ENCODE measurements around the gene KRTAP10-10. TPM values are rescaled to one million over a fixed set of nuclear protein-coding genes. Genes with fewer than 3 reads are reported as not detected.
"Not testable (repeated sequence)": the region's sequence is repeated elsewhere in the genome, so short reads cannot be mapped to it uniquely, and the experiment has no call there.

KRTAP10-10 gene
- total RNA-seq, 1 donor from 2014 or later, result not detected

DNA sequence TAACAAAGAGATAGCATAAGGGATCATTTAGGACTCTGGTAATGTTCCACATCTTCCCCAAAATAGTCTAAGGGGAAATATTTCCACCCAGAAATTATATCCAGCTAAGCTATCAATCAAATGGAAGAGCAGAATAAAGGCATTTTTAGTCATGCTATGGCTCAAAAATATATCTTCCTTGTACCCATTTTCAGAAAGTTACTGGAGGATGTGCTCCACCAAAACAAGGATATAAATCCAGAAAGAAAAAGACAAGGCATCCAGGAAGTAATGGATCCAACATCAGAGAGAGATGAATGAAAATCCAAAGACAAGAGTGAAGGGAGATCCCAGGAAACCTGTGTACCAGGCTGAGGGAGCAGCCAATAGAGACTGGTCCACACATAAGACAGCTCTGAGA, 28.0 kb upstream of the KRTAP10-10 start:
- Histone ChIP-seq H3K4me1 (ENCODE audit: insufficient read depth, low read length) (no peaks in the 10 kb centered on the region), H3K79me2 (ENCODE audit: insufficient read depth, low read length) (no peaks in the 10 kb centered on the region), H3K9me3 (ENCODE audit: insufficient read depth, low read depth, low read length) (peaks cover 9% of the 10 kb centered on the region), H3K4me3 (ENCODE audit: insufficient read depth, low read depth, low read length) (no peak overlapping the region), H3K9ac (ENCODE audit: low read length) (no peak overlapping the region), H3K36me3 (ENCODE audit: insufficient read depth, low read length) (no peaks in the 10 kb centered on the region), H4K20me1 (ENCODE audit: insufficient read depth, low read length) (no peaks in the 10 kb centered on the region), H3K4me2 (ENCODE audit: low read length) (no peak overlapping the region), H3K27ac (ENCODE audit: low read depth, low read length) (no peak overlapping the region), H2AFZ (ENCODE audit: low read depth, low read length) (no peak overlapping the region), H3K27me3 (ENCODE audit: insufficient read depth, low read length) (no peaks in the 10 kb centered on the region)
- Mint-ChIP-seq H3K36me3 (ENCODE audit: low read depth, unreplicated experiment) (peaks cover 2% of the 10 kb centered on the region), H3K4me3 (ENCODE audit: unreplicated experiment) (no peak overlapping the region), H3K27me3 (ENCODE audit: low read depth, unreplicated experiment) (peaks cover 17% of the 10 kb centered on the region), H3K9me3 (ENCODE audit: unreplicated experiment) (peaks cover 32% of the 10 kb centered on the region), H3K4me1 (ENCODE audit: low read depth, unreplicated experiment) (no peaks in the 10 kb centered on the region), H3K27ac (ENCODE audit: unreplicated experiment) (no peak overlapping the region)
- no peak for TF ChIP-seq EZH2 (IDR thresholded peaks at IDR 0.05; ENCODE audit: insufficient read depth, low read length)
- FAIRE-seq, result no peak
- no peak for DNase-seq (ENCODE audit: low read depth)

DNA sequence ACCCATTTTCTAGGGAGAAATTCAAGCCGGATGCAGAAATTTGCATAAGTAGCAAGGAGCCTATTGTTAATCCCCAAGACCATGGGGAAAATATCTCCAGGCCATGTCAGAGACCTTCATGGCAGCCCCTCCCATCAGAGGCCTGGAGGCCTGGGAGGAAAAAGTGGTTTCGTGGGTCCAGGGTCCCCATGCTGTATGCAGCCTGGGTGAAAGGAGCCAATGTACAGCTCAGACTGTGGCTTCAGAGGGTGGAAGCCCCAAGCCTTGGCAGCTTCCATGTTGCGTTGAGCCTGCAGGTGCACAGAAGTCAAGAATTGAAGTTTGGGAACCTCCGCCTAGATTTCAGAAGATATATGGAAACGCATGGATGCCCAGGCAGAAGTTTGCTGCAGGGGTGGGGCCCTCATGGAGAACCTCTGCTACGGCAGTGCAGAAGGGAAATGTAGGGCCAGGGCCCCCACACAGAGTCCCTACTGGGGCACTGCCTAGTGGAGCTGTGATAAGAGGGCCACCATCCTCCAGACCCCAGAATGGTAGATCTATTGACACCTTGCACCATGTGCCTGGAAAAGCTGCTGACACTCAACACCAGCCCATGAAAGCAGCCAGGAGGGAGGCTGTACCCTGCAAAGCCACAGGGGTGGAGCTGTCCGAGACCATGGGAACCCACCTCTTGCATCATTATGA, 26.9 kb upstream of the KRTAP10-10 start:
- not testable (repeated sequence) for H3K36me3 Mint-ChIP-seq (ENCODE audit: low read depth, unreplicated experiment); H3K9me3 ChIP-seq (ENCODE audit: insufficient read depth, low read depth, low read length); H4K20me1 ChIP-seq (ENCODE audit: insufficient read depth, low read length); H3K4me1 Mint-ChIP-seq (ENCODE audit: low read depth, unreplicated experiment); H2AFZ ChIP-seq (ENCODE audit: low read depth, low read length); H3K27ac Mint-ChIP-seq (ENCODE audit: unreplicated experiment); H3K27ac ChIP-seq (ENCODE audit: low read depth, low read length); H3K4me2 ChIP-seq (ENCODE audit: low read length); H3K9ac ChIP-seq (ENCODE audit: low read length); FAIRE-seq; H3K4me3 Mint-ChIP-seq (ENCODE audit: unreplicated experiment); H3K79me2 ChIP-seq (ENCODE audit: insufficient read depth, low read length); H3K4me1 ChIP-seq (ENCODE audit: insufficient read depth, low read length); H3K27me3 ChIP-seq (ENCODE audit: insufficient read depth, low read length); DNase-seq (ENCODE audit: low read depth); H3K36me3 ChIP-seq (ENCODE audit: insufficient read depth, low read length); H3K4me3 ChIP-seq (ENCODE audit: insufficient read depth, low read depth, low read length)
- Mint-ChIP-seq H3K9me3 (ENCODE audit: unreplicated experiment) (peaks cover 27% of the 10 kb centered on the region), H3K27me3 (ENCODE audit: low read depth, unreplicated experiment) (peaks cover 16% of the 10 kb centered on the region)

DNA sequence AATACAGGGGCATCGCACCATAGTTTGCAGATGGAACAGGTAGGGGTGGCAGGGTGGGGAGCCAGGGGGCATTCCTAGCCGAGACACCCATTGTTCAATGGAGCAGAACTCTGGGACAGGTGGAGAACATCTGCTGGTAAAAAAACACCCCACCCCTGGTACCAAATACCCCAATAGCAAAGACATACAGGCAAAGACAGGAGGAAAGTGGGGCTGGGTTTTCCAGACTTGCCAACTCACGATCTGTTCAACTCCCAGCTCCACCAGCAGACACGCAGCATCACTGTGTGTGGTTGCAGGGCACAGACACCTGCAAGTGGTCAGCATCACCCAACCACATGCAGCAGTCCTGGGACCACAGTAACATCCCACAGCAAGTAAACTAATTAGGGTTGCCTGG, 25.6 kb upstream of the KRTAP10-10 start:
- Histone ChIP-seq H3K4me3 (ENCODE audit: insufficient read depth, low read depth, low read length) (no peak overlapping the region), H3K9me3 (ENCODE audit: insufficient read depth, low read depth, low read length) (peaks cover 9% of the 10 kb centered on the region), H3K27me3 (ENCODE audit: insufficient read depth, low read length) (no peaks in the 10 kb centered on the region), H4K20me1 (ENCODE audit: insufficient read depth, low read length) (no peaks in the 10 kb centered on the region), H3K9ac (ENCODE audit: low read length) (no peak overlapping the region), H3K79me2 (ENCODE audit: insufficient read depth, low read length) (no peaks in the 10 kb centered on the region), H3K36me3 (ENCODE audit: insufficient read depth, low read length) (no peaks in the 10 kb centered on the region), H3K4me1 (ENCODE audit: insufficient read depth, low read length) (no peaks in the 10 kb centered on the region), H2AFZ (ENCODE audit: low read depth, low read length) (no peak overlapping the region), H3K27ac (ENCODE audit: low read depth, low read length) (no peak overlapping the region), H3K4me2 (ENCODE audit: low read length) (no peak overlapping the region)
- FAIRE-seq, result no peak
- H3K36me3 Mint-ChIP-seq (ENCODE audit: low read depth, unreplicated experiment), result peaks cover 2% of the 10 kb centered on the region
- peaks cover 21% of the 10 kb centered on the region for H3K27me3 Mint-ChIP-seq (ENCODE audit: low read depth, unreplicated experiment)
- no peak overlapping the region for H3K27ac Mint-ChIP-seq (ENCODE audit: unreplicated experiment)
- DNase-seq (ENCODE audit: low read depth), result no peak
- H3K4me3 Mint-ChIP-seq (ENCODE audit: unreplicated experiment), result no peak overlapping the region
- TF ChIP-seq, protein P1, sequence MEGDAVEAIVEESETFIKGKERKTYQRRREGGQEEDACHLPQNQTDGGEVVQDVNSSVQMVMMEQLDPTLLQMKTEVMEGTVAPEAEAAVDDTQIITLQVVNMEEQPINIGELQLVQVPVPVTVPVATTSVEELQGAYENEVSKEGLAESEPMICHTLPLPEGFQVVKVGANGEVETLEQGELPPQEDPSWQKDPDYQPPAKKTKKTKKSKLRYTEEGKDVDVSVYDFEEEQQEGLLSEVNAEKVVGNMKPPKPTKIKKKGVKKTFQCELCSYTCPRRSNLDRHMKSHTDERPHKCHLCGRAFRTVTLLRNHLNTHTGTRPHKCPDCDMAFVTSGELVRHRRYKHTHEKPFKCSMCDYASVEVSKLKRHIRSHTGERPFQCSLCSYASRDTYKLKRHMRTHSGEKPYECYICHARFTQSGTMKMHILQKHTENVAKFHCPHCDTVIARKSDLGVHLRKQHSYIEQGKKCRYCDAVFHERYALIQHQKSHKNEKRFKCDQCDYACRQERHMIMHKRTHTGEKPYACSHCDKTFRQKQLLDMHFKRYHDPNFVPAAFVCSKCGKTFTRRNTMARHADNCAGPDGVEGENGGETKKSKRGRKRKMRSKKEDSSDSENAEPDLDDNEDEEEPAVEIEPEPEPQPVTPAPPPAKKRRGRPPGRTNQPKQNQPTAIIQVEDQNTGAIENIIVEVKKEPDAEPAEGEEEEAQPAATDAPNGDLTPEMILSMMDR (IDR thresholded peaks at IDR 0.05; ENCODE audit: insufficient read depth, low read depth, low read length), result no peak
- TF ChIP-seq EZH2 (IDR thresholded peaks at IDR 0.05; ENCODE audit: insufficient read depth, low read length), result no peak
- no peaks in the 10 kb centered on the region for H3K4me1 Mint-ChIP-seq (ENCODE audit: low read depth, unreplicated experiment)
- peaks cover 27% of the 10 kb centered on the region for H3K9me3 Mint-ChIP-seq (ENCODE audit: unreplicated experiment)

Measured in astrocyte (in vitro differentiated cells and primary cell).